Neutrophil (primary cell): Measurements from ENCODE around the gene FCHO2.

ENCODE experiments used
- H3K27ac ChIP-seq: fragments of 200-600 bp; sonication (generic); 2 replicates; pipeline ENCODE4 v1.5.1; 2016; ENCODE audit warnings: mild to moderate bottlenecking, moderate library complexity
- H3K27me3 ChIP-seq: fragments of 200-600 bp; sonication (generic); 2 replicates; pipeline ENCODE4 v1.6.0; 2016; ENCODE audit warnings: mild to moderate bottlenecking
- H3K36me3 ChIP-seq: fragments of 200-600 bp; sonication (generic); 2 replicates; pipeline ENCODE4 v1.5.1; 2017
- H3K4me1 ChIP-seq, 2 experiments: fragments of 200-600 bp in 1 of 2; sonication (generic) in 1 of 2; 1 replicate in 1 of 2; 2 replicates in 1 of 2; pipeline versions ENCODE4 v1.5.1 to v1.6.1; 2013 to 2016; ENCODE audit warnings: low read depth in 1 of 2, low read length in 1 of 2, mild to moderate bottlenecking in 1 of 2, moderate library complexity in 1 of 2; ENCODE audit not compliant: control insufficient read depth in 1 of 2, insufficient read depth in 1 of 2
- H3K4me3 ChIP-seq, 2 experiments: fragments of 200-600 bp in 1 of 2; sonication (generic) in 1 of 2; 1 replicate in 1 of 2; 2 replicates in 1 of 2; pipeline ENCODE4 v1.5.1; 2013 to 2016; ENCODE audit warnings: low read depth in 1 of 2, low read length in 1 of 2, mild to moderate bottlenecking in 1 of 2, moderate library complexity in 1 of 2
- H3K9me3 ChIP-seq: fragments of 200-600 bp; sonication (generic); 2 replicates; pipeline ENCODE4 v1.5.1; 2016
- TF ChIP-seq, protein P1 (sequence below): fragments of 200-600 bp; sonication (generic); IDR thresholded peaks from 2 replicates; pipeline ENCODE4 v1.5.1; 2016; ENCODE audit warnings: antibody characterized with exemption

Gene FCHO2

GRCh38 chr5:72949481-72949880 is 6.4 kb upstream of the FCHO2 start:
- Histone ChIP-seq H3K4me1 (no peaks in the 10 kb centered on the region), H3K27ac (no peak overlapping the region), H3K27me3 (peaks cover 19% of the 10 kb centered on the region), H3K9me3 (no peaks in the 10 kb centered on the region), H3K36me3 (no peaks in the 10 kb centered on the region), H3K4me3 (no peak overlapping the region)
- TF ChIP-seq, protein P1, sequence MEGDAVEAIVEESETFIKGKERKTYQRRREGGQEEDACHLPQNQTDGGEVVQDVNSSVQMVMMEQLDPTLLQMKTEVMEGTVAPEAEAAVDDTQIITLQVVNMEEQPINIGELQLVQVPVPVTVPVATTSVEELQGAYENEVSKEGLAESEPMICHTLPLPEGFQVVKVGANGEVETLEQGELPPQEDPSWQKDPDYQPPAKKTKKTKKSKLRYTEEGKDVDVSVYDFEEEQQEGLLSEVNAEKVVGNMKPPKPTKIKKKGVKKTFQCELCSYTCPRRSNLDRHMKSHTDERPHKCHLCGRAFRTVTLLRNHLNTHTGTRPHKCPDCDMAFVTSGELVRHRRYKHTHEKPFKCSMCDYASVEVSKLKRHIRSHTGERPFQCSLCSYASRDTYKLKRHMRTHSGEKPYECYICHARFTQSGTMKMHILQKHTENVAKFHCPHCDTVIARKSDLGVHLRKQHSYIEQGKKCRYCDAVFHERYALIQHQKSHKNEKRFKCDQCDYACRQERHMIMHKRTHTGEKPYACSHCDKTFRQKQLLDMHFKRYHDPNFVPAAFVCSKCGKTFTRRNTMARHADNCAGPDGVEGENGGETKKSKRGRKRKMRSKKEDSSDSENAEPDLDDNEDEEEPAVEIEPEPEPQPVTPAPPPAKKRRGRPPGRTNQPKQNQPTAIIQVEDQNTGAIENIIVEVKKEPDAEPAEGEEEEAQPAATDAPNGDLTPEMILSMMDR = no peak

DNA sequence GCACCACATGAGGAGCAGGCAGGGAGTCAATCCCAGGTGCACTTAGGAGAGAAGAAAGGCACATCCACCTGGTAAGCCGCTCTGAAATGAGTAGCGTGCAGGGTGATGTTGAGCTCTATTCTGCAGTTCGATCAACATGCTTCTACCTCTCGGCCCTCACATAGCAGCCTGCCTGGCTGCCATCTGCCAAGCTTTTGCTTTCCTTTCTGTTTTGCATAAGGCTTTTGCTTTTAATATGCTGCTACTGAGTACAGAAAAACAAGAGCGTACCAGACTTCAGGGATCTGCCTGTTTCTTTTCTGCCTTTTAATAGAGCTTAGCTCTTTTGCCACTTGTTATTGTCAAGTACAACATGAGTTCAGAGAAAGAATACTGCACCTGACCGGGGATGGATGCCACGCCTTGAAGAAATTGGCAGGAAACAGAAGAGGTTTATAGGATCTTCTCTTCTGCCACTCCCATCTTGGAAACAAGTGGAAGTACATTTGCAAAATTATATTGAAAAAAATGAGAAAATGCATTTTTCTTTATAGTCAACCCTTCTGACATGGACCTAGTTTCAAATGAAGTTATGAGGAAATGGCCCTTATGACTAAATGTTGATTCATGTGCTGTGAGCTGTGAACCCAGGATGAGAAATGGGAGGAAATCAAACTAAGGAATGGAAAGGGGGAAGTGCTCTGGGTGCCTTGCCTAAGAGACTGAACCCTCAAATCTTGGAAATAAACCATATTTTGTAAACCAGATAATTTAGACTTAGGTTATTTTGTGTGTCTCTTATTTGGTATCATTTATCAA is 4.0 kb upstream of the FCHO2 start:
- TF ChIP-seq, protein P1 = no peak
- no peaks in the 10 kb centered on the region for H3K9me3 ChIP-seq
- no peak overlapping the region for H3K4me3 ChIP-seq
- no peaks in the 10 kb centered on the region for H3K36me3 ChIP-seq
- H3K27me3 ChIP-seq = peaks cover 27% of the 10 kb centered on the region
- H3K4me1 ChIP-seq = peaks cover 10% of the 10 kb centered on the region in 2 experiments
- H3K27ac ChIP-seq = no peak overlapping the region

DNA sequence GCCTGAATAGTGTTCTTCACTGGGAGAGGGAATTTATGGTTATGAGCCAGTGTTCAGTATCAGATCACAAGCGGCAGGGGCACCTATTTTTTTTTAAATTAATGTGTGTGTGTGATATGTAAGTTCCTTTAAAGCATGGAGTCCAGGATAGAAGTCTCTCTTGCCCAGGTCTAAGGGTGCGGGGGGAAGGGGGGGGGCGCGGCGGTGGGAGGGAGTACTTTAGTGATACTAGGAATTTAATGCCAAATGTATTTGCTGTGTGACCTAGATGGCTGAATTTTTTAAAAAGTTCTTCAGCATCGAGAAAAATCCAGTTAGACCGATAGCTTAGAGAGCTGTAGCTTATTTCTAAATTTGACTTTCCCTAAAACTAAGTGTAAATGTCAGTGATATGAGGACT is 1.5 kb upstream of the FCHO2 start:
- Histone ChIP-seq H3K9me3 (no peaks in the 10 kb centered on the region), H3K27me3 (peaks cover 27% of the 10 kb centered on the region), H3K36me3 (no peaks in the 10 kb centered on the region), H3K4me1 (peaks cover 19 to 23% of the 10 kb centered on the region in 2 experiments), H3K4me3 (no peak overlapping the region), H3K27ac (no peak overlapping the region)
- TF ChIP-seq, protein P1 = no peak

DNA sequence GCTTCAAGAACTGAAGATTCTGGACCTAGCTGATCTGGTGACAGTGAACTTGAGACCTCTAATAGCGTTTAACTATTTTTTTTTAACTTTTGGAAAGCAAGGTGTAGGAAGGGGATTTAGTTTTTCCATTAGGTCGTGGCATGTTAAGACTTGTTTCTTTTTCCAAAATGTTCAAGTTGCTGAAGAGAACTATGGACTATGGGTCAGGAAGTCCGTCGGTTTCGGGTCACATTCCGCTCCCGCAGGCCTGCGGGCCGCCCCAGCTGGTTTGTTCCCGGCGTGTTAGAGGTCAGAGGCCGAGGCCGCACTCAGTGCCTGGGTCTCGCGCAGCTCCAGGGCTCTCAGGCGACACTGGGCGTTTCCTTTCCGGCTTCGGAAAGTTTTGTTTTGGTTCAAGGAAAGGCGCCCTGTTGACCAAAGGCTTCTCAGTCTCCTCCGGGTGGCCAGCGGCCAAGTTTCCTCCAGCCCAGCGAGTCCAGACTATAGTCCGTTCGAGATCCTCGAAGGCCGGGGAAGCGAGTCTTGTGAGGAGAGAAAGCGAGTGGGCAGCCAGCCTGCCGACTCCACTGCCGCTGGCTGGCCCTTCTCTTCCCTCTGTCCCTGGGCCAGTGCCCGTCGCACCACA is 586 bp upstream of the FCHO2 start:
- H3K9me3 ChIP-seq = no peaks in the 10 kb centered on the region

DNA sequence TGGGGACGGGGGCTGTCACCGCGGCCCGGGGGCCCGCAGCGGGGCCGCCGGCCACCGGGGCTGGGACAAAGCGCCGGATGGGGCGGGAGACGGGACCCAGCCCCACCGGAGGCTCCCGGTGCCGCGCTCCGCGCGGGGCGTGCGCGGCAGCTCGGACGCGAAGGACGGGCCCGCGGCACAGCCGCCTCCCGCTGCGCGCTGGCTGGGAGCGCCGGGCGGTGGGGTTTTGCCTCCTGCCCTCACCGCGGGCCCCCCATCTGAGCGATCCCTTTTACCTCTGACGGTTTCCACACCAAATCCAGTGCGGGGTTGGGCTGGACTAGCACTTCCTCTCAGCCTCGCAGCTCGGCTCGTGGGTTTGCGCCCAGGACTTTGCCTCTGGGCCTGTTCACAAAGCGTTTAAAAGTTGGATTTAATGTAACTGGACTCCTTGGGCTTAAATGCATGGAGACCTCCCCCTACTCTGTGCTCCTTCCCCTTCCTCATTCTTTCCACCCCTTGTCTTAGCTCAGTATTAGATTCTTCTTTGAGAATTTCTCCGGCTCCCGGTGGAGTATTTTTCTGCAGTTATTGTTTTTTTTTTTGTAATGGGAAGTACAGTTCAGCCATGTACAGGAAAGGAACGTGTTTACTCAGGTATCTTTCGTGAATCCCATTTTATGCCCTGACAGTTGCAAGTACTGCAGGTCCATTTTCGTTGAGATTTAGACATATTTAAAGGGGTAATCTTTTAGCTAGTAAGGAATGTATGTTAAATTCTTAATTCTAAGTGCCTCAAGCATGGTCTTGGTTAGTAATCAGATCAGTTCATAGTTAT is 691 bp downstream of the FCHO2 start:
- H3K27me3 ChIP-seq = peaks cover 22% of the 10 kb centered on the region
- H3K4me3 ChIP-seq = peak overlapping the region; percentile 73 to 75
- H3K9me3 ChIP-seq = no peaks in the 10 kb centered on the region
- no peaks in the 10 kb centered on the region for H3K36me3 ChIP-seq
- H3K27ac ChIP-seq = peak overlapping the region; percentile 93
- TF ChIP-seq, protein P1 = no peak
- H3K4me1 ChIP-seq = peaks cover 19 to 23% of the 10 kb centered on the region in 2 experiments

More for the DNA sequence above, 586 bp upstream of the FCHO2 start:
- no peaks in the 10 kb centered on the region for H3K36me3 ChIP-seq
- peak overlapping the region; percentile 73 to 75 for H3K4me3 ChIP-seq
- H3K4me1 ChIP-seq = peaks cover 19 to 23% of the 10 kb centered on the region in 2 experiments
- peaks cover 27% of the 10 kb centered on the region for H3K27me3 ChIP-seq
- TF ChIP-seq, protein P1 = no peak
- H3K27ac ChIP-seq = peak overlapping the region; percentile 93
